ENCODE data around the gene ECEL1.

Gene ECEL1

GRCh38 chr2:232521959-232522622 is 34.5 kb upstream of the ECEL1 start:
- DNase-seq, result no peak

DNA sequence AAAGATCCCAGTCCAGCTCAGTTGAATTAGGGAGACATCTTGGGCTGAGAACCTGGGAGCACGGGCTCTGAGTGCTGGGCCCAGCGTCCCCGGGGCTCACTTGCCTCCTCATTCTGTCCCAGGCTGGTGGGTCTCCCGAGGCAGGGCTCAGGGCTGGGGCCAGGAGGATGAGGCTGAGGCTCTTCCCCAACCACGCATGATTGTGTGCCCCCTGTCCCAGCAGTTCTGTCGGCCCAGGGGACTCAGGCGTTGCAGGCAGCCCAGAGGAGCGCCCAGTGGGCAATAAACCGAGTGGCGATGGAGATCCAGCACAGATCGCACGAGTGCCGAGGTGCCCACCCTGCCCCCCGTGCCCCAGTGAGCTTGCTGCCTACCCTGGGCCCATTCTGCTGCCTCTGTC is 33.5 kb upstream of the ECEL1 start:
- no peak for DNase-seq

DNA sequence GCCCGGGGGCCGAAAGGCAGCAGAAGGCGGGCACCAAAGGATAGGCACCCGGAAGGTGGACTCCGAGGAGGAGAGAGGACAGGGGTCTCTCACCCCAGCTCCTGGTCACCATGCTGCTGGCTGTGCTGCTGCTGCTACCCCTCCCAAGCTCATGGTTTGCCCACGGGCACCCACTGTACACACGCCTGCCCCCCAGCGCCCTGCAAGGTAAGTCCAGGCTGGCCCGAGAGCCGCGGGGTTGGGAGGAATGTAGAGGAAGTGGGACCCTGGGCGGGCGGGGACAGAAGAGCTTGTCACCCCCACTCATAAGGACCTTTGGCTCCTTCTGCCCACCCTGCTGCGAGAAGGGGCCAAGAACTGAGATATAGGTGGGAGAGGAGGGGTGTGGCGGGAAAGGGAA is 32.9 kb upstream of the ECEL1 start:
- DNase-seq, result no peak

- DNase-seq, result no peak
Observed at GRCh38 chr2:232519581-232520438, 32.2 kb upstream of the ECEL1 start, which contains the start of gene PRSS56. Gene PRSS56, plus strand, starts transcription at chr2:232520388. Its CDS starts 211 bp downstream, at chr2:232520599.

GRCh38 chr2:232518844-232519243 is 31.2 kb upstream of the ECEL1 start:
- no peak for DNase-seq

GRCh38 chr2:232516551-232516950 is 28.9 kb upstream of the ECEL1 start:
- no peak for DNase-seq

DNA sequence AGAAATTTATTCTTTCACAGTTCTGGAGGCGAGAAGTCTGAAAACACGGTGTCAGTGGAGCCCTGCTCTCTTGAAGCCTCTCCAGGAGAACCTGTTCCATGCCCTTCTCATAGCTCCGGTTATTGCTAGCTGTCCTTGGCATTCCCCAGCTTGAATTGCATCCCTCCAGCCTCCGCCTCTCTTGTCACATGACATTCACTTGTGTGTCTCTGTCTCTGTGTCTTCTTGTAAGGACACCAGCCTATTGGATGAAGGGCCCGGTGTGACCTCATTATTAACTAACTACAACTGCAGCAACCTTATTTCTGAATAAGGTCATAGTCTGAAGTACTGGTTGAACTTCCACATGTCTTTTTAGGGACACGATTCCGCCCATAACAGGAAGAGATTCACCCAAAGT is 28.0 kb upstream of the ECEL1 start:
- no peak for DNase-seq

DNA sequence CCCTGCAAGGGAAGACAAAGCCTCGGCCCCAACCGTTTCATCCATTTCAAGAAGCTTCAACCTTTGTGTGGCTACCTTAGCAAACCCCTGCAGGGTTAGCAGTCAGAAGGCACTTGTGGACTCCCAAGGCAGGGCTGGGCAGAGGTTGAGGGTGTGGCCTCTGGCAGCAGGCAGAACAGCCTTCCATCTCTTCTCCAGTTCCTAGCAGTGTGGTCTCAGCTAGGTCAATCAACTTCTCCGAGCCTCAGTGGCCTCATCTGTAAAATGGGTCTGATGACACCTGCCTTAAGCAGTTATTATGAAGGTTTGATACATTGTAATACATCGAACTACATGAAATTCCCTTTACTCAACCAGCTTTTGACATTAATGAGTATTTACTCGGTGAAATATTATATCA is 25.7 kb upstream of the ECEL1 start:
- DNase-seq, result no peak

- DNase-seq, result no peak
Observed at GRCh38 chr2:232512602-232513001, 25.0 kb upstream of the ECEL1 start.

DNA sequence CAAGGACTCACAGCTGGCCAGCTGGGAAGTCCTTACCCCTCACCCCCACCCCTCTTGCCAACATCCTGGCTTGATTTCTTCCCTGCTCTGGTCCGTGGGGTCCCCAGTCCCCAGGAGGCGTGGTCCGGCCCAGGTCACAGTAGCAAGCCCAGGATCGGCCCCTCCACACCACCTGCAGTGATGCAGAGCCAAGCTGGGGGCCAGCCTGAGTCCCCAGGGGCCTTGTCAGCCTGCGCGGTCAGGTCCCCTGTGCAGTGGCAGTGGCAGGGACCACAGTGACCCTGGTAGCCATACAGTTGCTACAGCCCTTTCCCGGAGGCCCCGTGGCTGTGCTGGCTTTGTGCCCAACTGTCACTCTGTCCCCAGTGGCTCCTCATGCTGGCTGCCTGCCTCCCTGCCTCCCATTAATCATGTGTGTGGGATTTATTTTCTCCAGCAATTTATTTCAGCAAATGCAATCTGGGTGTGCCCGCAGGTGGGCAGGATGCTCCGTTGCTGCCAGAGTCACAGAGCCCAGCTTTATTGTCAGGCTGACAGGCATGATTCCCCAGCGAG is 23.8 kb upstream of the ECEL1 start:
- peak; percentile 34 for DNase-seq

- no peak for DNase-seq
Observed at GRCh38 chr2:232508251-232508650, 20.6 kb upstream of the ECEL1 start.

DNA sequence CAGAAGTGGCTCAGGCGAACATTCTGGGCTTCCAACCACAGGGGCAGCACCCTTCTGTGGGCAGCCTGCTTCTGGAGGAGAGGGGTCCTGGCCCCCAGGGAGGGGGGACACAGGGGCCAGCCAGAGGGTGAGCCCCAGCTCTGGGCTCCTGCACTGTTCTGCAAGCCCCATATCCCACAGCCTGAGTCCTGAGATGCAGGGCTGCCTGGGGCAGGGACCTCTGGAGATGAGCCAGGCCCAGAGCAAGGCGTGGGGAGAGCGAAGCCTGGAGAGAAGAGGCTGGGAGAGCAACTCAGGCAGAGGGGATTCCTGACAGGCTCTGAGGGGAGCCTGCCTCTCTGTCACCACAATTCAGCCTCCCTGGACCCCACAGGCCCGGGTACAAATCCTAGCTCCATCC is 19.1 kb upstream of the ECEL1 start:
- no peak for DNase-seq

GRCh38 chr2:232505856-232506255 is 18.2 kb upstream of the ECEL1 start:
- DNase-seq, result no peak

- no peak for DNase-seq
Observed at GRCh38 chr2:232504438-232504837, 16.8 kb upstream of the ECEL1 start.

DNA sequence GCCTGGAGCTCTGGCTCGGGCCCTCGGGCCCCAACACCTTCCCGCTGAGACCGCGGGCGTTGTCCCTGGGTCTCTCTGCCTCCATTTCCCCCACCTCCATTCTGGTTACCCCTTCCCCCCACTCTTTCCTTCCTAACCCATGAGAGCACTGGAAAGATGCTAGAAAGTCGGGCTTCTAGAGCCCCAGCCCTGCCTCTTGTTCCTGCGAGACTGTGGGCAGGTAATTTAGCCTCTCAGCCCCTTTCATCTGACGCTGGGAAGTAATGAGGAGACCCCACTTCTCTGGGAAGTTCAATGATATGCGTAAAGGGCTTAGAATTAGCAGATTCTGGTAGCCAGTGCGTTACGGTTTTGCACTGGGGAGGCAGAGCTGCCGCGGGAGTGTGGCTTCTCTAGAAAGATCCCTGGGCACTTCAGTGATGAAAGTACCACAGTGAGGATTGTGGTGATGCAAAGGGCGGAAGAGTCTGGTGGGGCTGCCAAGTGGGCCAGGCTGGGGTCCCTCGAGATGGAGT is 16.2 kb upstream of the ECEL1 start:
- DNase-seq, result no peak

GRCh38 chr2:232502911-232503808 is 15.5 kb upstream of the ECEL1 start:
- DNase-seq, result no peak

GRCh38 chr2:232502511-232502910 is 14.9 kb upstream of the ECEL1 start:
- DNase-seq, result peak; percentile 20

GRCh38 chr2:232501794-232502390 is 14.3 kb upstream of the ECEL1 start:
- DNase-seq, result no peak

GRCh38 chr2:232501331-232501771 is 13.7 kb upstream of the ECEL1 start:
- DNase-seq, result no peak

DNA sequence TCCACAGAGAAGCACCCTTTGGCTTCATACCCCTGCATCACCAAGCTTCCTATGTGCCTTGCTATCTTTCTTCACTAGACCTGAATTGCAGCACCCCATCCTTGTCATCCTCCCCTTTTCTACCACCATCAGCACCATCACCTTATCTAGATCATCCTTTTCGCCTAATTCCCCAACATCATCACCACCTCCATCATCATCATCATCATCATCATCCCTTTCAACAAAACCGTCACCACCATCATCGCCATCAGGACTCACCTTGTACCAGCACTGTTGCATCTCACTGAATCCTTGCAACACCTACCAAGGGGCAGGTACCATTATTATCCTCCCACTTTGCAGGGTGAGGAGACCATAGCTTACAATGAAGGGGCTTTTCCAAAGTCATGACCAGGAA is 10.8 kb upstream of the ECEL1 start:
- DNase-seq, result no peak

- no peak for DNase-seq
Observed at GRCh38 chr2:232497348-232497747, 9.7 kb upstream of the ECEL1 start.

All from NCI-H2171 treated with DMSO at 0.1 percent for 48 hours (cell line).